Measurements from ENCODE around the gene NPFF.
"Not testable (repeated sequence)": the region's sequence is repeated elsewhere in the genome, so short reads cannot be mapped to it uniquely, and the experiment has no call there.

NPFF gene

GRCh38 chr12:53493610-53494391, 13.5 kb downstream of the NPFF start:
- no peak for DNase-seq

GRCh38 chr12:53492830-53493609, 14.3 kb downstream of the NPFF start:
- DNase-seq: peak; percentile 87

- no peak for DNase-seq
Observed at GRCh38 chr12:53492188-53492587, 15.1 kb downstream of the NPFF start.

GRCh38 chr12:53489242-53489864, 17.9 kb downstream of the NPFF start:
- no peak for DNase-seq

- DNase-seq: no peak
Observed at GRCh38 chr12:53486736-53487487, 20.4 kb downstream of the NPFF start.

GRCh38 chr12:53485955-53486735, 21.1 kb downstream of the NPFF start:
- DNase-seq: no peak

GRCh38 chr12:53484686-53485575, 22.4 kb downstream of the NPFF start:
- DNase-seq: no peak

GRCh38 chr12:53483979-53484377, 23.3 kb downstream of the NPFF start:
- no peak for DNase-seq

- DNase-seq: no peak
Observed at GRCh38 chr12:53483225-53483978, 23.9 kb downstream of the NPFF start.

GRCh38 chr12:53482626-53483168, 24.6 kb downstream of the NPFF start:
- no peak for DNase-seq

- no peak for DNase-seq
Observed at GRCh38 chr12:53481939-53482586, 25.2 kb downstream of the NPFF start.

GRCh38 chr12:53481458-53481857, 25.8 kb downstream of the NPFF start:
- DNase-seq: not testable (repeated sequence)

- DNase-seq: no peak
Observed at GRCh38 chr12:53480491-53481442, 26.5 kb downstream of the NPFF start.

- DNase-seq: no peak
Observed at GRCh38 chr12:53479331-53479730, 28.0 kb downstream of the NPFF start.

GRCh38 chr12:53478865-53479264, 28.4 kb downstream of the NPFF start:
- no peak for DNase-seq

- DNase-seq: no peak
Observed at GRCh38 chr12:53476769-53477209, 30.5 kb downstream of the NPFF start.

- no peak for DNase-seq
Observed at GRCh38 chr12:53474819-53475218, 32.5 kb downstream of the NPFF start.

- no peak for DNase-seq
Observed at GRCh38 chr12:53474077-53474476, 33.2 kb downstream of the NPFF start.
